Activated naive CD4-positive, alpha-beta T cell treated with anti-CD3 and anti-CD28 coated beads for 36 hours (primary cell): ENCODE measurements around the gene CFAP100. TPM values are rescaled to one million over a fixed set of nuclear protein-coding genes. Genes with fewer than 3 reads are reported as not detected.

Source experiments
- CTCF ChIA-PET: fragments of 350-600 bp; sonication (Branson Sonifier 250); formaldehyde crosslinking; loops from one replicate; lab custom pipeline; 2021; ENCODE audit warnings: antibody characterized with exemption; lab: Charles Lee
- DNase-seq: peaks from one replicate; pipeline ENCODE4 v3.0.0-alpha.2; 2020
- H3K27ac Mint-ChIP-seq: one replicate; pipeline ENCODE4 v1.8.0; 2021; ENCODE audit warnings: mild to moderate bottlenecking, mixed read lengths
- H3K27me3 Mint-ChIP-seq: one replicate; pipeline ENCODE4 v1.8.0; 2021; ENCODE audit warnings: low read depth, mixed read lengths
- H3K36me3 Mint-ChIP-seq: one replicate; pipeline ENCODE4 v1.8.0; 2021; ENCODE audit warnings: low read depth, mixed read lengths
- H3K4me1 Mint-ChIP-seq: one replicate; pipeline ENCODE4 v1.8.0; 2021; ENCODE audit warnings: low read depth, mixed read lengths
- H3K4me3 Mint-ChIP-seq: one replicate; pipeline ENCODE4 v1.8.0; 2021; ENCODE audit warnings: mild to moderate bottlenecking, moderate library complexity, mixed read lengths
- H3K9me3 Mint-ChIP-seq: one replicate; pipeline ENCODE4 v1.8.0; 2021; ENCODE audit warnings: mixed read lengths
- intact Hi-C: fragments of 100-400 bp; cut with micrococcal nuclease; formaldehyde crosslinking; loops from one replicate; pipeline ENCODE4 v1.15.1; 2023
- total RNA-seq, 2 experiments: library from RNA; stranded (reverse); gene quantifications; one replicate each; pipeline ENCODE4 v1.2.3, GENCODE V29; 2021

Gene CFAP100
- total RNA-seq, 2 experiments from 2014 or later, result not detected

- intact Hi-C loops, result no loop called here
- Mint-ChIP-seq H3K27ac (no peak overlapping the region), H3K4me1 (peaks cover 2% of the 10 kb centered on the region), H3K9me3 (no peaks in the 10 kb centered on the region), H3K27me3 (no peaks in the 10 kb centered on the region), H3K36me3 (peaks cover 35% of the 10 kb centered on the region), H3K4me3 (no peak overlapping the region)
- CTCF ChIA-PET, result no interaction called here
- no peak for DNase-seq
These were observed 65.0 kb downstream of the CFAP100 start for GRCh38 chr3:126459763-126460127.

- Mint-ChIP-seq H3K9me3 (no peaks in the 10 kb centered on the region), H3K27ac (no peak overlapping the region), H3K4me3 (no peak overlapping the region), H3K36me3 (peaks cover 35% of the 10 kb centered on the region), H3K4me1 (peaks cover 2% of the 10 kb centered on the region), H3K27me3 (no peaks in the 10 kb centered on the region)
- CTCF ChIA-PET, result interaction anchor here (0.5 kb wide), 1 partner anchor 1136 kb away, joined by 4 read pairs; no protein-coding TSS in a partner anchor
- no peak for DNase-seq
- intact Hi-C loops, result no loop called here
These were observed 65.7 kb downstream of the CFAP100 start for GRCh38 chr3:126460381-126460780.

GRCh38 chr3:126461450-126462070 is 66.9 kb downstream of the CFAP100 start:
- intact Hi-C loops, result no loop called here
- Mint-ChIP-seq H3K4me1 (peaks cover 4% of the 10 kb centered on the region), H3K27me3 (no peaks in the 10 kb centered on the region), H3K9me3 (no peaks in the 10 kb centered on the region), H3K27ac (no peak overlapping the region), H3K36me3 (peaks cover 43% of the 10 kb centered on the region), H3K4me3 (no peak overlapping the region)
- CTCF ChIA-PET, result interaction anchor here (1.1 kb wide), 1 partner anchor 14 kb away, joined by 3 read pairs; no protein-coding TSS in a partner anchor
- DNase-seq, result no peak

- Mint-ChIP-seq H3K9me3 (no peaks in the 10 kb centered on the region), H3K36me3 (peaks cover 49% of the 10 kb centered on the region), H3K4me1 (peaks cover 13% of the 10 kb centered on the region), H3K27me3 (no peaks in the 10 kb centered on the region), H3K4me3 (no peak overlapping the region), H3K27ac (no peak overlapping the region)
- intact Hi-C loops, result no loop called here
- CTCF ChIA-PET, result no interaction called here
- DNase-seq, result no peak
These were observed 68.8 kb downstream of the CFAP100 start for GRCh38 chr3:126463521-126463920.

GRCh38 chr3:126464093-126464492 is 69.4 kb downstream of the CFAP100 start:
- CTCF ChIA-PET, result no interaction called here
- no peak overlapping the region for H3K27ac Mint-ChIP-seq
- intact Hi-C loops, result no loop called here
- peaks cover 15% of the 10 kb centered on the region for H3K4me1 Mint-ChIP-seq
- no peaks in the 10 kb centered on the region for H3K27me3 Mint-ChIP-seq
- peaks cover 52% of the 10 kb centered on the region for H3K36me3 Mint-ChIP-seq
- H3K4me3 Mint-ChIP-seq, result no peak overlapping the region
- H3K9me3 Mint-ChIP-seq, result no peaks in the 10 kb centered on the region
- no peak for DNase-seq

GRCh38 chr3:126464494-126464893 is 69.8 kb downstream of the CFAP100 start:
- Mint-ChIP-seq H3K4me1 (peaks cover 19% of the 10 kb centered on the region), H3K9me3 (no peaks in the 10 kb centered on the region), H3K27me3 (no peaks in the 10 kb centered on the region), H3K36me3 (peaks cover 54% of the 10 kb centered on the region), H3K4me3 (no peak overlapping the region), H3K27ac (no peak overlapping the region)
- CTCF ChIA-PET, result no interaction called here
- no peak for DNase-seq
- intact Hi-C loops, result no loop called here

- intact Hi-C loops, result no loop called here
- no peak overlapping the region for H3K4me3 Mint-ChIP-seq
- peaks cover 59% of the 10 kb centered on the region for H3K36me3 Mint-ChIP-seq
- CTCF ChIA-PET, result interaction anchor here (1.0 kb wide), 1 partner anchor 10 kb away, joined by 3 read pairs; no protein-coding TSS in a partner anchor
- H3K9me3 Mint-ChIP-seq, result no peaks in the 10 kb centered on the region
- DNase-seq, result no peak
- H3K4me1 Mint-ChIP-seq, result peaks cover 24% of the 10 kb centered on the region
- H3K27me3 Mint-ChIP-seq, result no peaks in the 10 kb centered on the region
- no peak overlapping the region for H3K27ac Mint-ChIP-seq
These were observed 70.3 kb downstream of the CFAP100 start for GRCh38 chr3:126464997-126465396.

GRCh38 chr3:126465928-126466544 is 71.3 kb downstream of the CFAP100 start:
- CTCF ChIA-PET, result interaction anchor here (1.0 kb wide), 1 partner anchor 9 kb away, joined by 3 read pairs; no protein-coding TSS in a partner anchor
- no peaks in the 10 kb centered on the region for H3K27me3 Mint-ChIP-seq
- H3K4me1 Mint-ChIP-seq, result peaks cover 26% of the 10 kb centered on the region
- intact Hi-C loops, result no loop called here
- H3K4me3 Mint-ChIP-seq, result no peak overlapping the region
- no peak overlapping the region for H3K27ac Mint-ChIP-seq
- H3K36me3 Mint-ChIP-seq, result peaks cover 60% of the 10 kb centered on the region
- no peaks in the 10 kb centered on the region for H3K9me3 Mint-ChIP-seq
- DNase-seq, result no peak

- H3K36me3 Mint-ChIP-seq, result peaks cover 55% of the 10 kb centered on the region
- no peak overlapping the region for H3K4me3 Mint-ChIP-seq
- intact Hi-C loops, result no loop called here
- CTCF ChIA-PET, result interaction anchor here (0.7 kb wide), 1 partner anchor 96 kb away, joined by 3 read pairs; no protein-coding TSS in a partner anchor
- no peak for DNase-seq
- no peaks in the 10 kb centered on the region for H3K27me3 Mint-ChIP-seq
- H3K4me1 Mint-ChIP-seq, result peaks cover 31% of the 10 kb centered on the region
- no peaks in the 10 kb centered on the region for H3K9me3 Mint-ChIP-seq
- no peak overlapping the region for H3K27ac Mint-ChIP-seq
These were observed 72.3 kb downstream of the CFAP100 start for GRCh38 chr3:126466886-126467610.

GRCh38 chr3:126467611-126467955 is 72.9 kb downstream of the CFAP100 start:
- DNase-seq, result no peak
- CTCF ChIA-PET, result no interaction called here
- intact Hi-C loops, result no loop called here
- H3K4me3 Mint-ChIP-seq, result no peak overlapping the region
- H3K4me1 Mint-ChIP-seq, result peaks cover 36% of the 10 kb centered on the region
- H3K27ac Mint-ChIP-seq, result no peak overlapping the region
- H3K27me3 Mint-ChIP-seq, result no peaks in the 10 kb centered on the region
- peaks cover 56% of the 10 kb centered on the region for H3K36me3 Mint-ChIP-seq
- no peaks in the 10 kb centered on the region for H3K9me3 Mint-ChIP-seq

- Mint-ChIP-seq H3K4me1 (peaks cover 43% of the 10 kb centered on the region), H3K27me3 (no peaks in the 10 kb centered on the region), H3K4me3 (no peak overlapping the region), H3K36me3 (peaks cover 61% of the 10 kb centered on the region), H3K27ac (peak overlapping the region; percentile 35), H3K9me3 (no peaks in the 10 kb centered on the region)
- intact Hi-C loops, result no loop called here
- CTCF ChIA-PET, result no interaction called here
- DNase-seq, result no peak
These were observed 73.6 kb downstream of the CFAP100 start for GRCh38 chr3:126468028-126468891.

- DNase-seq, result no peak
- peaks cover 60% of the 10 kb centered on the region for H3K36me3 Mint-ChIP-seq
- intact Hi-C loops, result no loop called here
- H3K27ac Mint-ChIP-seq, result peak overlapping the region; percentile 74
- H3K4me1 Mint-ChIP-seq, result peaks cover 55% of the 10 kb centered on the region
- no peaks in the 10 kb centered on the region for H3K27me3 Mint-ChIP-seq
- no peaks in the 10 kb centered on the region for H3K9me3 Mint-ChIP-seq
- CTCF ChIA-PET, result no interaction called here
- no peak overlapping the region for H3K4me3 Mint-ChIP-seq
These were observed 74.8 kb downstream of the CFAP100 start for GRCh38 chr3:126469479-126469878.
